ENCODE data around the gene HS6ST3. TPM values are rescaled to one million over a fixed set of nuclear protein-coding genes. Genes with fewer than 3 reads are reported as not detected.

Gene HS6ST3
- total RNA-seq, 1 donor from 2014 or later: 4.7 TPM

DNA sequence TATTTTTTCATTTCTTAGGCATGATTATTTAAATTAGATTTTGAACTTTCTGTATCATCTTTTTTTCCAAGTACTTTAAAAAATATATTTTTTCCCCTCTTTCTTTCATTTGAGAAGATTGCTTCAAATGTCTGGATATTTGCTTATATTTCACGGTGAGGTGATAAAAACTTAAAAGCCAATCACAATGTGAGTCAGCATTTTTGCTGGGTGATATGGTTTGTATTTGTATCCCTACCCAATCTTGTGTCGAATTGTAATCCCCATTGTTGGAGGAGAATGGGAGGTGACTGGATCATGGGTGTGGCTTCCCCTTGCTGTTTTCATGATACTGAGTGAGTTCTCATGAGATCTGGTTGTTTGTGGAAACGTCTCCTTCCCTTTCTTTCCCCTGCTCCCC lies 583.9 kb downstream of the HS6ST3 start:
- TF ChIP-seq, protein P1, sequence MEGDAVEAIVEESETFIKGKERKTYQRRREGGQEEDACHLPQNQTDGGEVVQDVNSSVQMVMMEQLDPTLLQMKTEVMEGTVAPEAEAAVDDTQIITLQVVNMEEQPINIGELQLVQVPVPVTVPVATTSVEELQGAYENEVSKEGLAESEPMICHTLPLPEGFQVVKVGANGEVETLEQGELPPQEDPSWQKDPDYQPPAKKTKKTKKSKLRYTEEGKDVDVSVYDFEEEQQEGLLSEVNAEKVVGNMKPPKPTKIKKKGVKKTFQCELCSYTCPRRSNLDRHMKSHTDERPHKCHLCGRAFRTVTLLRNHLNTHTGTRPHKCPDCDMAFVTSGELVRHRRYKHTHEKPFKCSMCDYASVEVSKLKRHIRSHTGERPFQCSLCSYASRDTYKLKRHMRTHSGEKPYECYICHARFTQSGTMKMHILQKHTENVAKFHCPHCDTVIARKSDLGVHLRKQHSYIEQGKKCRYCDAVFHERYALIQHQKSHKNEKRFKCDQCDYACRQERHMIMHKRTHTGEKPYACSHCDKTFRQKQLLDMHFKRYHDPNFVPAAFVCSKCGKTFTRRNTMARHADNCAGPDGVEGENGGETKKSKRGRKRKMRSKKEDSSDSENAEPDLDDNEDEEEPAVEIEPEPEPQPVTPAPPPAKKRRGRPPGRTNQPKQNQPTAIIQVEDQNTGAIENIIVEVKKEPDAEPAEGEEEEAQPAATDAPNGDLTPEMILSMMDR (conservative IDR thresholded peaks at IDR 0.05): no peak
- Mint-ChIP-seq H3K36me3 (no peaks in the 10 kb centered on the region), H3K4me1 (ENCODE audit: unreplicated experiment) (no peaks in the 10 kb centered on the region), H3K27ac (no peak overlapping the region), H3K9me3 (peaks cover 4% of the 10 kb centered on the region), H3K27me3 (no peaks in the 10 kb centered on the region), H3K4me3 (no peak overlapping the region)
- DNase-seq (ENCODE audit: extremely low spot score, unreplicated experiment): no peak

DNA sequence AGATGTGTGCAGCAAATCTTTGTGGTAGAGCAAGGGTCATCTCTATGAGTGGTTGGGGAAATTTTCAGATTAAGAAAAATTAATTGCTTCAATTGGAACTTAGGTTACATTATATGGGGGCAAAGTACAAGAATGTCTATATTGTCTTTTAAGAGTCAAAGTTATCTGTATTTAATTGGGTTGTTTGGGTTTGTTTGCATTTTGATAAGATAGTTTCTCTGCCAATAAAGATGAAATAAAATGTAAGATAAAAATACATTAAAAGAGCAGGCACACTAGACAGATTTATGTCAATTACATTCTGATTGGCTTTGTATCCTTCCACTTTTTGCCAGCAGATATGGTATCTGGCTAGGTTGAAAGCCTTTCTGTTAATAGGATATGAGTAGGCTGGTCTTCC lies 587.1 kb downstream of the HS6ST3 start:
- Mint-ChIP-seq H3K9me3 (peaks cover 4% of the 10 kb centered on the region), H3K27ac (no peak overlapping the region), H3K27me3 (no peaks in the 10 kb centered on the region), H3K4me3 (no peak overlapping the region), H3K4me1 (ENCODE audit: unreplicated experiment) (no peaks in the 10 kb centered on the region), H3K36me3 (no peaks in the 10 kb centered on the region)
- DNase-seq (ENCODE audit: extremely low spot score, unreplicated experiment): no peak
- TF ChIP-seq, protein P1 (conservative IDR thresholded peaks at IDR 0.05): no peak

- TF ChIP-seq, protein P1 (conservative IDR thresholded peaks at IDR 0.05): no peak
- no peak for DNase-seq (ENCODE audit: extremely low spot score, unreplicated experiment)
- Mint-ChIP-seq H3K9me3 (peaks cover 4% of the 10 kb centered on the region), H3K27me3 (no peaks in the 10 kb centered on the region), H3K36me3 (no peaks in the 10 kb centered on the region), H3K4me3 (no peak overlapping the region), H3K27ac (no peak overlapping the region), H3K4me1 (ENCODE audit: unreplicated experiment) (no peaks in the 10 kb centered on the region)
Measured at GRCh38 chr13:96678801-96679200, 588.9 kb downstream of the HS6ST3 start.

DNA sequence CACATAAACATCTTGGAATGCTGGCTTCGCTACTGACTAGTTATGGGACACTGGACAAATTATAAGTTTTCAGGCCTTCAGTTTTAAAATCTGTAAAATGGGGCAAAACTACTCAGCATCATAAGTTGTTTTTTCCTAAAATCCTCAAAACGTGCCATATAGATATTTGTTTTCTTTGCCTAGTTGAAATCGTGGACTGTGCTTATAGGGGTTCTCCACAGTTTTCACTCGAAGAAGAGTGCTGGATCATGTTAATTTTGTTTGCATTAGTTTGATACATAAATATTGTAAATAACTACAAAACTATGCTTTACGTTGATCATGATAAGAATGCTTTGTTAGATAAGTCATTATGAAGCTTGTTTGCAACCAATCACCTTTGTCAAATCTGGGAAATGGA lies 591.0 kb downstream of the HS6ST3 start:
- Mint-ChIP-seq H3K27ac (no peak overlapping the region), H3K36me3 (no peaks in the 10 kb centered on the region), H3K4me1 (ENCODE audit: unreplicated experiment) (no peaks in the 10 kb centered on the region), H3K27me3 (no peaks in the 10 kb centered on the region), H3K9me3 (peaks cover 4% of the 10 kb centered on the region), H3K4me3 (no peak overlapping the region)
- DNase-seq (ENCODE audit: extremely low spot score, unreplicated experiment): no peak
- TF ChIP-seq, protein P1 (conservative IDR thresholded peaks at IDR 0.05): no peak

GRCh38 chr13:96681766-96682165 lies 591.9 kb downstream of the HS6ST3 start:
- no peaks in the 10 kb centered on the region for H3K4me1 Mint-ChIP-seq (ENCODE audit: unreplicated experiment)
- no peaks in the 10 kb centered on the region for H3K27me3 Mint-ChIP-seq
- no peak overlapping the region for H3K4me3 Mint-ChIP-seq
- H3K36me3 Mint-ChIP-seq: no peaks in the 10 kb centered on the region
- TF ChIP-seq, protein P1 (conservative IDR thresholded peaks at IDR 0.05): no peak
- H3K9me3 Mint-ChIP-seq: peaks cover 2% of the 10 kb centered on the region
- no peak for DNase-seq (ENCODE audit: extremely low spot score, unreplicated experiment)
- H3K27ac Mint-ChIP-seq: no peak overlapping the region

DNA sequence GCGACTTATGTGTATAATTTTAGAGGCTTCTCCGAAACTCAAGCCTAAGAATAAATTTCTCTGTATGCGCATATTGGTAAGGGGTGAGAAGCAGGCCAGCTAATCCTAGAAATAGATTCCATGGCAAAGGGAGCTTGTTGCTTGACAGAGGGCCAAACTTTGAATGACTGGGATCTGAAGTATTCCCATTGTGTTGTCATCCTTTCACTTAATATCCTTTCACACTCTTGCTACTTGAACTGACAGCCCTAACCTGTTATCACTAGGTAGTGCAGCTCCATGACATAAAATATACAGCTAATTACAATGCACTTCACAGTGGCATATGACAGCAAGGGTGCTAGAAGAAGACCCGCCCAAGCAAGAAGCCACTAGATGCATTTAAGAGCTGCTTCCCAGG lies 594.6 kb downstream of the HS6ST3 start:
- Mint-ChIP-seq H3K27ac (no peak overlapping the region), H3K27me3 (no peaks in the 10 kb centered on the region), H3K4me3 (no peak overlapping the region), H3K9me3 (no peaks in the 10 kb centered on the region), H3K4me1 (ENCODE audit: unreplicated experiment) (no peaks in the 10 kb centered on the region), H3K36me3 (no peaks in the 10 kb centered on the region)
- DNase-seq (ENCODE audit: extremely low spot score, unreplicated experiment): no peak
- TF ChIP-seq, protein P1 (conservative IDR thresholded peaks at IDR 0.05): no peak
